Mesenchymal stem cell (in vitro differentiated cells and primary cell): Measurements from ENCODE around the gene SIT1.

Source experiments
- DNase-seq: peaks from one replicate; pipeline ENCODE4 v3.0.0-alpha.2; 2013
- H2AFZ ChIP-seq: one replicate; pipeline ENCODE4 v1.6.1; 2013; ENCODE audit warnings: low read depth, mild to moderate bottlenecking, control low read depth, inconsistent platforms, low read length, moderate library complexity
- H2AK5ac ChIP-seq: 2 replicates; pipeline ENCODE4 v1.6.1; 2013; ENCODE audit warnings: low read length, moderate library complexity, mild to moderate bottlenecking, inconsistent platforms; ENCODE audit not compliant: severe bottlenecking
- H2BK120ac ChIP-seq: one replicate; pipeline ENCODE4 v1.6.1; 2013; ENCODE audit warnings: low read depth, mild to moderate bottlenecking, inconsistent platforms, low read length, moderate library complexity
- H2BK12ac ChIP-seq, 2 experiments: one replicate each; pipeline ENCODE4 v1.6.1; 2013; ENCODE audit warnings: inconsistent platforms in 2 of 2, low read length in 2 of 2, mild to moderate bottlenecking in 2 of 2, moderate library complexity in 2 of 2, control low read depth in 1 of 2
- H2BK15ac ChIP-seq: one replicate; pipeline ENCODE4 v1.6.1; 2013; ENCODE audit warnings: mild to moderate bottlenecking, low read depth, inconsistent platforms; ENCODE audit not compliant: poor library complexity, severe bottlenecking
- H2BK5ac ChIP-seq: 2 replicates; pipeline ENCODE4 v1.6.1; 2013; ENCODE audit warnings: low read depth, mild to moderate bottlenecking, low read length, control low read depth, inconsistent platforms; ENCODE audit not compliant: poor library complexity, severe bottlenecking
- H3K14ac ChIP-seq, 2 experiments: one replicate each; pipeline ENCODE4 v1.6.1; 2013; ENCODE audit warnings: inconsistent platforms in 2 of 2, low read length in 2 of 2, control low read depth in 1 of 2, mild to moderate bottlenecking in 1 of 2, moderate library complexity in 1 of 2
- H3K18ac ChIP-seq, 2 experiments: one replicate each; pipeline ENCODE4 v1.6.1; 2013; ENCODE audit warnings: inconsistent platforms in 2 of 2, low read length in 2 of 2, control low read depth in 1 of 2, low read depth in 1 of 2, mild to moderate bottlenecking in 1 of 2
- H3K23ac ChIP-seq, 2 experiments: one replicate each; pipeline ENCODE4 v1.6.1; 2013; ENCODE audit warnings: inconsistent platforms in 2 of 2, low read length in 2 of 2, mild to moderate bottlenecking in 2 of 2, moderate library complexity in 2 of 2, control low read depth in 1 of 2
- H3K27ac ChIP-seq: 2 replicates; pipeline ENCODE4 v1.5.1; 2013; ENCODE audit warnings: mild to moderate bottlenecking, moderate library complexity, low read length, control low read depth, inconsistent platforms; ENCODE audit not compliant: poor library complexity, severe bottlenecking
- H3K27me3 ChIP-seq, 2 experiments: 2 replicates each; pipeline versions ENCODE4 v1.6.1 to v1.7.0; 2013; ENCODE audit warnings: low read length in 2 of 2, mild to moderate bottlenecking in 2 of 2, moderate library complexity in 2 of 2, control low read depth in 1 of 2, inconsistent platforms in 1 of 2; ENCODE audit not compliant: control insufficient read depth in 1 of 2, insufficient read depth in 1 of 2
- H3K36me3 ChIP-seq, 2 experiments: 2 replicates each; pipeline versions ENCODE4 v1.6.1 to v1.7.0; 2013; ENCODE audit warnings: low read length in 2 of 2, control low read depth in 1 of 2, inconsistent platforms in 1 of 2, low read depth in 1 of 2, mild to moderate bottlenecking in 1 of 2; ENCODE audit not compliant: insufficient read depth in 2 of 2, control insufficient read depth in 1 of 2
- H3K4ac ChIP-seq, 2 experiments: one replicate each; pipeline ENCODE4 v1.6.1; 2013; ENCODE audit warnings: inconsistent platforms in 2 of 2, low read length in 2 of 2, mild to moderate bottlenecking in 2 of 2, moderate library complexity in 2 of 2, control low read depth in 1 of 2, low read depth in 1 of 2
- H3K4me1 ChIP-seq: 2 replicates; pipeline ENCODE4 v1.6.1; 2013; ENCODE audit warnings: low read depth, low read length, control low read depth; ENCODE audit not compliant: control insufficient read depth, insufficient read depth
- H3K4me2 ChIP-seq: 2 replicates; pipeline ENCODE4 v1.6.1; 2013; ENCODE audit warnings: low read length, mild to moderate bottlenecking, inconsistent platforms; ENCODE audit not compliant: poor library complexity, severe bottlenecking
- H3K4me3 ChIP-seq, 2 experiments: 2 replicates each; pipeline versions ENCODE4 v1.5.1 to v1.7.0; 2013; ENCODE audit warnings: low read length in 2 of 2, mild to moderate bottlenecking in 2 of 2, control low read depth in 1 of 2, low read depth in 1 of 2; ENCODE audit not compliant: insufficient read depth in 1 of 2
- H3K79me1 ChIP-seq: replicated peaks from 2 replicates; pipeline ENCODE4 v1.6.1; 2013; ENCODE audit warnings: mild to moderate bottlenecking, control low read depth, low read length, inconsistent platforms; ENCODE audit not compliant: poor library complexity, severe bottlenecking
- H3K9ac ChIP-seq: 2 replicates; pipeline ENCODE4 v1.7.0; 2013; ENCODE audit warnings: mild to moderate bottlenecking, low read length, moderate library complexity
- H3K9me3 ChIP-seq: 2 replicates; pipeline ENCODE4 v1.7.0; 2013; ENCODE audit warnings: mild to moderate bottlenecking, low read length; ENCODE audit not compliant: control insufficient read depth
- H4K8ac ChIP-seq: one replicate; pipeline ENCODE4 v1.6.1; 2013; ENCODE audit warnings: inconsistent platforms, mild to moderate bottlenecking, low read length, moderate library complexity
- H4K91ac ChIP-seq: one replicate; pipeline ENCODE4 v1.6.1; 2013; ENCODE audit warnings: mild to moderate bottlenecking, low read length, inconsistent platforms
- WGBS: methylation state at CpG from one replicate; pipeline ENCODE4 v1.1.7; 2013; ENCODE audit warnings: mixed read lengths; 5-methylcytosine and 5-hydroxymethylcytosine counted together

SIT1 gene

DNA sequence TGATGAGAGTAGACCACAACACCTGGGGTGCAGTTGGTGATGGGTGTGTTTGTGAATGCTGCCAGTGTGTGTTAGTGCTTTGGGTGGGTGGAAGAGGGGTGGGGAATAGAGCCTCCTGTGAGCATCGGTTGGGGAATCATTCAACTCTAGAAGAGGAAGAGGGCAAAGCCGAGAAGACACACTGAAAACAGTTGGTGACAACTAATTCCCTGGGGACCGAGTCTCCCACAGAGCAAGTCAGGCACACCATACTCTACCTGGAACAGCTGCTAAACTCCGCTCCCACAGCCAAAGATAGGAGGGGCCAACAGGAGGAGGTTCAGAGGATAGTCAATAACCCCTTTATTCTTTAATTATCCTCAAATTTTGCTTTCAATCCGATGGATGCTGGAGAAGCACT lies 15.8 kb upstream of the SIT1 start:
- Histone ChIP-seq H2AFZ (no peak overlapping the region), H3K4me1 (peaks cover 22% of the 10 kb centered on the region), H3K4me3 (no peak overlapping the region), H3K27ac (no peak overlapping the region), H2BK15ac (no peak overlapping the region), H3K18ac (no peak overlapping the region), H4K91ac (no peak overlapping the region), H3K4me2 (no peak overlapping the region), H3K27me3 (no peaks in the 10 kb centered on the region), H2AK5ac (peak overlapping the region; percentile 70), H2BK120ac (no peak overlapping the region), H3K23ac (no peak overlapping the region), H2BK12ac (peak overlapping the region in 1 of 2 experiments; percentile 69), H3K9me3 (no peaks in the 10 kb centered on the region), H3K79me1 (peaks cover 5% of the 10 kb centered on the region), H3K36me3 (peaks cover 7 to 13% of the 10 kb centered on the region in 2 experiments), H4K8ac (no peak overlapping the region), H3K14ac (no peak overlapping the region), H3K9ac (no peak overlapping the region), H2BK5ac (no peak overlapping the region), H3K4ac (no peak overlapping the region)
- no peak for DNase-seq
- WGBS: 98% methylated on average over 4 of the region's 5 CpGs

DNA sequence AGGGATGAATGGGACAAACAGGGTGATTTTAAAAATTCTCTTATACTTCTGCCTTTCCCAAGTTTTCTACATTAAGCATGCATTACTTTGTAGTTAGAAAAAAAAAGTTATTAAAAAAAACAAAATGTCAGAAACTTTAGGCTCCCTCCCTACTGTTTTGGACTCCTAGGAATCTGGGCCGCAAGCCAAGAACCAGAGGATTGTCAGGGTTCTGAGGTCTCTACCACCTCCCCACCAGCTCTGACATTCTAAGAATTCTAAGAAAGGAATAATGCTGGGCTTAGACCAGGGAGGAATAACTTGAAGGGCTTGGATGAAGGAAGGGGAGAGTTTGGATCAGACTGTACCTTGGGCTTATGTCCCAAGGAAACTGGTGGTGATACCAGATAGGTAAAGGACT lies 15.3 kb upstream of the SIT1 start:
- H3K4ac ChIP-seq: no peak overlapping the region
- H3K9me3 ChIP-seq: no peaks in the 10 kb centered on the region
- no peak overlapping the region for H2BK120ac ChIP-seq
- peaks cover 7 to 18% of the 10 kb centered on the region in 2 experiments for H3K36me3 ChIP-seq
- no peak overlapping the region for H3K27ac ChIP-seq
- H3K14ac ChIP-seq: no peak overlapping the region
- H2AFZ ChIP-seq: no peak overlapping the region
- no peak overlapping the region for H4K91ac ChIP-seq
- no peak overlapping the region for H3K23ac ChIP-seq
- no peaks in the 10 kb centered on the region for H3K27me3 ChIP-seq
- no peak overlapping the region for H3K9ac ChIP-seq
- no peak overlapping the region for H4K8ac ChIP-seq
- H3K18ac ChIP-seq: no peak overlapping the region
- 100% methylated on average over 1 of the region's 1 CpG for WGBS
- H3K4me3 ChIP-seq: no peak overlapping the region
- peak overlapping the region in 1 of 2 experiments; percentile 69 for H2BK12ac ChIP-seq
- peak overlapping the region; percentile 41 for H2AK5ac ChIP-seq
- H2BK5ac ChIP-seq: no peak overlapping the region
- peaks cover 22% of the 10 kb centered on the region for H3K4me1 ChIP-seq
- peaks cover 5% of the 10 kb centered on the region for H3K79me1 ChIP-seq
- no peak overlapping the region for H2BK15ac ChIP-seq
- H3K4me2 ChIP-seq: no peak overlapping the region
- no peak for DNase-seq

DNA sequence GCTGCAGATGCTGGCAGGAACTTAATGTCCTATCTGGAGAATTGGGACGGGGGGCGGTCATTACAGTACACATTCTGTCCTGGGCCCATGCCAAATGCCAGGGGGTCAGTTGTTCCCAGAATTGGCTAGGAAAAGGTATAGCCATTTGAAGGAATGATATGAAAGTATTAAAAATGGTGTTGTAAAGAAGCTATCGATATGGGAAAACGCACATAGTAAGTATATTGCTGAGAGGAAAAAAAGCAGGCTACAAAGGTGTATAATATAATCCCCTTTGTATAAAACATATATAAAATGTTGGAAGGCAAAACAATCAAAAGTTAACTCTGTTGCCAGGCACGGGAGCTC lies 14.7 kb upstream of the SIT1 start:
- peak overlapping the region; percentile 81 for H3K9ac ChIP-seq
- no peak for DNase-seq
- H2AFZ ChIP-seq: peak overlapping the region; percentile 95
- H2BK12ac ChIP-seq: no peak overlapping the region
- H3K27ac ChIP-seq: no peak overlapping the region
- H3K4ac ChIP-seq: peak overlapping the region in 1 of 2 experiments; percentile 60
- H4K91ac ChIP-seq: peak overlapping the region; percentile 79
- no peak overlapping the region for H3K23ac ChIP-seq
- 38% methylated on average over 3 of the region's 5 CpGs for WGBS
- peaks cover 25% of the 10 kb centered on the region for H3K4me1 ChIP-seq
- peak overlapping the region; percentile 92 for H4K8ac ChIP-seq
- H3K14ac ChIP-seq: no peak overlapping the region
- H3K9me3 ChIP-seq: no peaks in the 10 kb centered on the region
- H3K4me2 ChIP-seq: peak overlapping the region; percentile 97
- H3K36me3 ChIP-seq: peaks cover 13 to 24% of the 10 kb centered on the region in 2 experiments
- no peak overlapping the region for H2BK5ac ChIP-seq
- H3K79me1 ChIP-seq: peaks cover 11% of the 10 kb centered on the region
- H3K4me3 ChIP-seq: peak overlapping the region; percentile 58 to 86
- peak overlapping the region; percentile 62 to 83 for H3K18ac ChIP-seq
- no peaks in the 10 kb centered on the region for H3K27me3 ChIP-seq
- no peak overlapping the region for H2BK120ac ChIP-seq
- no peak overlapping the region for H2AK5ac ChIP-seq
- H2BK15ac ChIP-seq: peak overlapping the region; percentile 70

DNA sequence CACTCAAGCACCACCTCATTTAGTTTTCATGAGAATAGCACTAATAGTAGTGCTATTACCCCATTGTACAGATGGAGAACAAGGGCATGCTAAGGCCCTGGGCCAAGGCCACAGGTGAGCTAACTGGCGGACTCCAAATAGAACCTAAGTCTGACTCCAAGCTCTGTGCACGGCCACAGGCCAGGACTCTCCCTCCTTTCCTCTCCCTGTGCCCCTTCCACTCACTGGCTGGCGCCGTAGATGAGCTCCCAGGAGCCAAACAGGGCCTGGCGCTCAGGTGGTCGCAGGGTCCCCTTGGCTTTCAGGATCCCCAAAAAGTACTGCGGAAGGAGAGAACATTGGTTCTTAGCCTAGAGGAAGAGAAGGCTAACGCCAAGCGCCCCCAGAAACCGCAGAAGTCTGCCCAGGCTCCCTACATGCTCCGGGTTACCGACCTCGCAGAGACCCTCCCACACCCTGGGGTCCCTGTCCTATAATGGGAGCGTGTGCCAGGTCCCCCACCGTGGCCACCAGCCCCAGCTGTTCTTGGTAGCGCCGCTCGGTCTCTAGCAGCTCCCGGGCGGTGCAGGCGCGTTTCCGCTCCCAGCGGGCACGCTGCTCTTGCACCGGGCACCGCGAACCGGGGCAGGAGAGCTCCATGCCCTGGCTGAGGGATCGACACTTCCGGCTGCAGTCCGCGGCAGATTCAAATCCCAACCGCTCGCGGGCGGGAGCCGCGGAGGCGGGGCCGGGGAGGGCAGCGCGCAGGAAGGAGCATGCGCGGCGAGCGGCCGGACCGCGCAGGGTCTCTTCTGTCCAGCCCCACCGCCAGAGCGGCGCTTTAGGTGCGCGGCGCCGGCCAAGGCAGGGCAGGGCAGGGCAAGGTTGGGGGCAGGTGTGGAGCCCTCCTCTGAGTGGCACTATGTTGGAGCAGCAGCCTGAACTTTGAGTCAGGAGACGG lies 14.1 kb upstream of the SIT1 start, which contains the start of gene ARHGEF39:
Gene ARHGEF39, minus strand, starts transcription at position 665 of the 940 bp plus-strand sequence. Its CDS starts 26 bp downstream, at position 639.
- H3K4me2 ChIP-seq: peak within 1 kb of the TSS; percentile 97

More for the DNA sequence above, 14.1 kb upstream of the SIT1 start, which contains the start of gene ARHGEF39:
- Histone ChIP-seq H2BK15ac (peak within 1 kb of the TSS; percentile 70), H2AFZ (peak within 1 kb of the TSS; percentile 95), H4K91ac (peak within 1 kb of the TSS; percentile 79), H3K4me3 (peak within 1 kb of the TSS; percentile 58 to 86), H3K36me3 (peaks cover 18 to 30% of the 10 kb centered on the region in 2 experiments), H3K4me1 (peaks cover 23% of the 10 kb centered on the region), H2BK5ac (no peak within 1 kb of the TSS), H2AK5ac (peak within 1 kb of the TSS; percentile 39), H3K18ac (peak within 1 kb of the TSS; percentile 78 to 83), H2BK120ac (peak within 1 kb of the TSS; percentile 59), H3K9ac (peak within 1 kb of the TSS; percentile 81), H3K27me3 (no peaks in the 10 kb centered on the region), H3K14ac (peak within 1 kb of the TSS in 1 of 2 experiments; percentile 48), H2BK12ac (peak within 1 kb of the TSS; percentile 28 to 33), H4K8ac (peak within 1 kb of the TSS; percentile 93), H3K4ac (peak within 1 kb of the TSS; percentile 70 to 91), H3K23ac (peak within 1 kb of the TSS in 1 of 2 experiments; percentile 90), H3K79me1 (peaks cover 16% of the 10 kb centered on the region), H3K27ac (no peak within 1 kb of the TSS), H3K9me3 (no peaks in the 10 kb centered on the region)
- peak; percentile 77 for DNase-seq
- WGBS: 7% methylated on average over 57 of the region's 58 CpGs
